K562 (cell line): ENCODE results near the gene CRACDL. TPM values are rescaled to one million over a fixed set of nuclear protein-coding genes. Genes with fewer than 3 reads are reported as not detected.

Source experiments
- ATAC-seq: fragments of 200-7000 bp; cut with Tn5 transposase; 3 replicates; pipeline ENCODE4 v1.9.1; 2020; ENCODE audit warnings: moderate library complexity
- BruUV-seq: library from RNA; stranded (reverse); fragments of 400-500 nt; replicated peaks from 2 replicates; lab custom pipeline; 2021; lab: Mats Ljungman, UMichigan
- CTCF ChIA-PET: fragments of 300-600 bp; formaldehyde crosslinking; extraction: SDS; loops from one replicate; lab custom pipeline; 2021; ENCODE audit warnings: low intra/inter-chr PET ratio; lab: Yijun Ruan, JAX
- POLR2A ChIA-PET: fragments of 300-600, 350-650 bp; sonication (Branson Sonifier 250); formaldehyde crosslinking; extraction: SDS; loops from one replicate; lab custom pipeline; 2021; ENCODE audit warnings: antibody characterized with exemption, inconsistent platforms; lab: Yijun Ruan, JAX
- DNase-seq, 4 experiments: peaks; one replicate each; pipeline versions ENCODE4 v3.0.0 to v3.0.0-alpha.2; 2011 to 2018; ENCODE audit warnings: low spot score in 3 of 4, mixed read lengths in 3 of 4; ENCODE audit errors: extremely low read depth in 1 of 4
- FAIRE-seq: peaks from 2 replicates; lab custom pipeline; 2011; peaks lifted over from hg19 to GRCh38; lab: Jason Lieb, UNC
- H2AFZ ChIP-seq: 2 replicates; pipeline ENCODE4 v1.6.0; 2011; ENCODE audit warnings: low read depth, low read length, control low read depth, inconsistent platforms
- H3K27ac ChIP-seq: fragments of 200-600 bp; 3 replicates; pipeline ENCODE4 v1.8.0; 2011; ENCODE audit warnings: low read depth, mild to moderate bottlenecking, control low read depth, inconsistent platforms, low read length, moderate library complexity, mixed read lengths; ENCODE audit errors: extremely low read depth
- H3K27me3 ChIP-seq, 2 experiments: fragments of 300-600 bp in 1 of 2; 2 replicates in 1 of 2; 3 replicates in 1 of 2; pipeline versions ENCODE4 v1.6.0 to v1.8.0; 2011; ENCODE audit warnings: inconsistent platforms in 2 of 2, low read length in 2 of 2, mild to moderate bottlenecking in 1 of 2, mixed read lengths in 1 of 2, moderate library complexity in 1 of 2; ENCODE audit not compliant: control insufficient read depth in 2 of 2, insufficient read depth in 2 of 2
- H3K36me3 ChIP-seq: fragments of 300-600 bp; 3 replicates; pipeline ENCODE4 v1.8.0; 2011; ENCODE audit warnings: mild to moderate bottlenecking, low read length, inconsistent platforms; ENCODE audit not compliant: control insufficient read depth, insufficient read depth
- H3K4me1 ChIP-seq, 2 experiments: fragments of 200-600 bp in 1 of 2; replicated peaks in 1 of 2; 2 replicates in 1 of 2; 3 replicates in 1 of 2; pipeline versions ENCODE4 v1.5.1 to v1.8.0; 2011; ENCODE audit warnings: inconsistent platforms in 2 of 2, low read length in 2 of 2, mild to moderate bottlenecking in 1 of 2, mixed read lengths in 1 of 2, moderate library complexity in 1 of 2; ENCODE audit not compliant: control insufficient read depth in 2 of 2, insufficient read depth in 2 of 2
- H3K4me2 ChIP-seq: 2 replicates; pipeline ENCODE4 v1.6.1; 2011; ENCODE audit warnings: low read length, control low read depth, inconsistent platforms, mixed read lengths; ENCODE audit not compliant: insufficient read depth
- H3K4me3 ChIP-seq: fragments of 200-600 bp; sonication (generic), shearing (Covaris generic); 2 replicates; pipeline ENCODE4 v1.5.1; 2016; ENCODE audit warnings: control low read depth, inconsistent platforms
- H3K79me2 ChIP-seq: fragments of 200-600 bp; 3 replicates; pipeline ENCODE4 v1.8.0; 2011; ENCODE audit warnings: low read length, inconsistent platforms; ENCODE audit not compliant: control insufficient read depth, insufficient read depth
- H3K9ac ChIP-seq, 2 experiments: 2 replicates each; pipeline versions ENCODE4 v1.6.0 to v1.6.1; 2011; ENCODE audit warnings: low read depth in 2 of 2, low read length in 2 of 2, control low read depth in 1 of 2, inconsistent platforms in 1 of 2, mild to moderate bottlenecking in 1 of 2, mixed read lengths in 1 of 2; ENCODE audit not compliant: insufficient read depth in 1 of 2
- H3K9me1 ChIP-seq: one replicate; pipeline ENCODE4 v1.6.0; 2011; ENCODE audit warnings: inconsistent platforms, mild to moderate bottlenecking, low read length, moderate library complexity; ENCODE audit not compliant: control insufficient read depth, insufficient read depth
- H3K9me3 ChIP-seq: replicated peaks from 2 replicates; pipeline ENCODE4 v1.5.1; 2011; ENCODE audit warnings: low read depth, low read length, inconsistent platforms; ENCODE audit not compliant: control insufficient read depth, insufficient read depth
- H4K20me1 ChIP-seq: replicated peaks from 2 replicates; pipeline ENCODE4 v1.6.1; 2011; ENCODE audit warnings: low read length, inconsistent platforms, mixed read lengths; ENCODE audit not compliant: control insufficient read depth, insufficient read depth
- ATF2 ChIP-seq: sonication (generic); formaldehyde crosslinking; IDR thresholded peaks from 2 replicates; pipeline ENCODE4 v1.8.1; 2022; ENCODE audit warnings: missing genetic modification reagents
- BCOR ChIP-seq: fragments of 450-650 bp; IDR thresholded peaks from 2 replicates; pipeline ENCODE4 v1.6.1; 2016
- ETV5 ChIP-seq: sonication (generic); formaldehyde crosslinking; IDR thresholded peaks from 2 replicates; pipeline ENCODE4 v1.4.0; 2020; ENCODE audit warnings: low read depth, mild to moderate bottlenecking, missing genetic modification reagents
- HLTF ChIP-seq: fragments of 450-650 bp; IDR thresholded peaks from 2 replicates; pipeline ENCODE4 v1.6.1; 2016
- MBD1 ChIP-seq: fragments of 250-450 bp; sonication (Bioruptor Pico); IDR thresholded peaks from 2 replicates; pipeline ENCODE4 v1.8.0; 2022; ENCODE audit warnings: inconsistent platforms
- MECOM ChIP-seq: fragments of 250-450 bp; sonication (Bioruptor Pico); IDR thresholded peaks from 2 replicates; pipeline ENCODE4 v1.8.0; 2022; ENCODE audit warnings: inconsistent platforms
- OTX1 ChIP-seq: fragments of 450-650 bp; formaldehyde crosslinking; IDR thresholded peaks from 2 replicates; pipeline ENCODE4 v1.4.0; 2022; ENCODE audit warnings: mild to moderate bottlenecking
- POLR2B ChIP-seq: fragments of 450-650 bp; IDR thresholded peaks from 2 replicates; pipeline ENCODE4 v1.6.1; 2018; ENCODE audit warnings: low read depth; ENCODE audit not compliant: partially characterized antibody
- ZKSCAN3 ChIP-seq: fragments of 250-450 bp; sonication (Bioruptor Pico); IDR thresholded peaks from 2 replicates; pipeline ENCODE4 v1.4.0; 2020
- ZNF23 ChIP-seq: fragments of 250-450 bp; sonication (Bioruptor Pico); IDR thresholded peaks from 2 replicates; pipeline ENCODE4 v1.4.0; 2020; ENCODE audit warnings: mild to moderate bottlenecking
- ZNF318 ChIP-seq, 2 experiments: fragments of 450-650 bp; IDR thresholded peaks; 2 replicates each; pipeline ENCODE4 v1.6.1; 2016; ENCODE audit warnings: mild to moderate bottlenecking in 2 of 2, borderline replicate concordance in 1 of 2, low read depth in 1 of 2, moderate library complexity in 1 of 2
- ZNF324 ChIP-seq: fragments of 250-450 bp; sonication (Bioruptor Pico); IDR thresholded peaks from 2 replicates; pipeline ENCODE4 v1.4.0; 2020; ENCODE audit warnings: mild to moderate bottlenecking
- ZNF583 ChIP-seq: fragments of 250-450 bp; sonication (Bioruptor Pico); IDR thresholded peaks from 2 replicates; pipeline ENCODE4 v1.4.0; 2020
- WGBS: fragments of 100-300 bp; shearing (Covaris generic); methylation state at CpG from one replicate; pipeline ENCODE4 v1.1.6; 2016; ENCODE audit warnings: low coverage, mixed read lengths; ENCODE audit not compliant: insufficient coverage; ENCODE audit errors: missing lambda C conversion rate; 5-methylcytosine and 5-hydroxymethylcytosine counted together
- in situ Hi-C: fragments of 300-500 bp; cut with MboI; formaldehyde crosslinking; loops from 4 replicates; pipeline ENCODE4 v1.15.0; 2018; ENCODE audit warnings: inconsistent platforms, mixed read lengths
- intact Hi-C: fragments of 100-400 bp; cut with micrococcal nuclease; formaldehyde crosslinking; loops from 2 replicates; pipeline ENCODE4 v1.14.2; 2022
- polyA plus RNA-seq, 8 experiments: library from polyadenylated mRNA; depleted of rRNA in 4 of 8; stranded (reverse) in 5 of 8; unstranded in 3 of 8; fragments of >200 nt; fragmentation: Nextera tagmentation in 2 of 8; fragmentation: Illumina TruSeq in 1 of 8; extraction: Ambion mirVana in 2 of 8; extraction: Trizol in 1 of 8; gene quantifications; 2 replicates each; pipeline versions ENCODE4 v1.2.1 to v1.2.3, GENCODE V29; 2011 to 2014; ENCODE audit warnings: inconsistent platforms in 1 of 8, missing spikeins in 1 of 8
- total RNA-seq, 7 experiments: library from RNA; depleted of rRNA in 6 of 7; stranded (reverse); fragments of >200 nt in 6 of 7; fragmentation: Illumina TruSeq in 2 of 7; extraction: Trizol in 2 of 7; gene quantifications; 2 replicates each; pipeline versions ENCODE4 v1.2.1 to v1.2.3, GENCODE V29; 2011 to 2021; ENCODE audit warnings: low replicate concordance in 1 of 7

CRACDL gene
- total and polyA plus RNA-seq, 9 of the 15 experiments (the other 6 are each of a cell fraction or from before 2014, with no cell fraction given), result not detected

- BruUV-seq, result no TSS peak
- Histone ChIP-seq H3K9ac (no peak overlapping the region), H2AFZ (no peak overlapping the region), H3K27me3 (peaks cover 13 to 39% of the 10 kb centered on the region in 2 experiments; a peak in 4 of 5 replicates), H3K9me3 (no peaks in the 10 kb centered on the region), H3K27ac (no peak overlapping the region), H3K4me3 (no peak overlapping the region), H3K4me2 (no peak overlapping the region), H3K4me1 (peaks cover 0 to 6% of the 10 kb centered on the region in 2 experiments; a peak in 1 of 5 replicates), H4K20me1 (no peaks in the 10 kb centered on the region; the same call in 1 of the 2 replicates), H3K36me3 (no peaks in the 10 kb centered on the region), H3K79me2 (no peaks in the 10 kb centered on the region), H3K9me1 (no peaks in the 10 kb centered on the region)
- CTCF ChIA-PET, result no interaction called here
- 1% methylated on average over 12 of the region's 19 CpGs for WGBS
- POLR2A ChIA-PET, result no interaction called here
- ATAC-seq (no peak), FAIRE-seq (no peak), DNase-seq (no peak)
- intact Hi-C loops (no loop called here), in situ Hi-C loops (no loop called here)
- TF ChIP-seq MECOM (CRISPR knock-in tag) (no peak), ZNF23 (CRISPR knock-in tag) (no peak), HLTF (no peak), OTX1 (no peak), MBD1 (no peak), ETV5 (CRISPR knock-in tag) (no peak), POLR2B (no peak), ZNF318 (IDR thresholded peaks at IDR 0.05; ENCODE audit: borderline replicate concordance in 1 of 2, low read depth in 1 of 2) (no peak), ZNF583 (no peak), ATF2 (CRISPR knock-in tag) (no peak), ZNF324 (CRISPR knock-in tag) (no peak), ZKSCAN3 (no peak), BCOR (no peak)
Observed at GRCh38 chr2:98935111-98935770, 784 bp downstream of the CRACDL start.
